DMS153 treated with DMSO at 0.1 percent for 48 hours (cell line): Measurements from ENCODE around the gene NOS1.

ENCODE experiments used
- DNase-seq: peaks from one replicate; lab custom pipeline; 2025; ENCODE audit not compliant: unreplicated experiment; lab: John Stamatoyannopoulos, UW

NOS1 gene

GRCh38 chr12:117333331-117333881 is 28.0 kb downstream of the NOS1 start:
- DNase-seq = no peak

GRCh38 chr12:117331691-117332090 is 29.7 kb downstream of the NOS1 start:
- no peak for DNase-seq

GRCh38 chr12:117330441-117331113 is 30.8 kb downstream of the NOS1 start:
- DNase-seq = no peak

- no peak for DNase-seq
Observed at GRCh38 chr12:117329756-117330155, 31.7 kb downstream of the NOS1 start.

GRCh38 chr12:117328556-117329100 is 32.8 kb downstream of the NOS1 start:
- no peak for DNase-seq

GRCh38 chr12:117322428-117322827 is 39.0 kb downstream of the NOS1 start:
- no peak for DNase-seq

GRCh38 chr12:117321572-117321971 is 39.9 kb downstream of the NOS1 start:
- no peak for DNase-seq

GRCh38 chr12:117318591-117318990 is 42.8 kb downstream of the NOS1 start:
- DNase-seq = no peak

GRCh38 chr12:117316336-117316735 is 45.1 kb downstream of the NOS1 start:
- no peak for DNase-seq

- no peak for DNase-seq
Observed at GRCh38 chr12:117313926-117314325, 47.5 kb downstream of the NOS1 start.

- DNase-seq = no peak
Observed at GRCh38 chr12:117312770-117313169, 48.7 kb downstream of the NOS1 start.

- DNase-seq = no peak
Observed at GRCh38 chr12:117309276-117309925, 52.0 kb downstream of the NOS1 start.

- no peak for DNase-seq
Observed at GRCh38 chr12:117300174-117300573, 61.3 kb downstream of the NOS1 start.

- no peak for DNase-seq
Observed at GRCh38 chr12:117298648-117299225, 62.7 kb downstream of the NOS1 start.

- no peak for DNase-seq
Observed at GRCh38 chr12:117298191-117298590, 63.2 kb downstream of the NOS1 start.

- no peak for DNase-seq
Observed at GRCh38 chr12:117294189-117294603, 67.2 kb downstream of the NOS1 start.

GRCh38 chr12:117293510-117293909 is 67.9 kb downstream of the NOS1 start:
- no peak for DNase-seq

- no peak for DNase-seq
Observed at GRCh38 chr12:117292688-117293087, 68.7 kb downstream of the NOS1 start.

- no peak for DNase-seq
Observed at GRCh38 chr12:117284140-117284539, 77.3 kb downstream of the NOS1 start.

- no peak for DNase-seq
Observed at GRCh38 chr12:117282490-117282889, 78.9 kb downstream of the NOS1 start.

- DNase-seq = no peak
Observed at GRCh38 chr12:117280019-117280680, 81.3 kb downstream of the NOS1 start.
